CD4-positive, alpha-beta T cell treated with Interleukin-15 for 4 hours (primary cell): Measurements from ENCODE around the gene MAMLD1.

Experiments
- DNase-seq: peaks from one replicate; pipeline ENCODE4 v3.0.0-alpha.2; 2020; ENCODE audit warnings: low spot score

Gene MAMLD1

DNA sequence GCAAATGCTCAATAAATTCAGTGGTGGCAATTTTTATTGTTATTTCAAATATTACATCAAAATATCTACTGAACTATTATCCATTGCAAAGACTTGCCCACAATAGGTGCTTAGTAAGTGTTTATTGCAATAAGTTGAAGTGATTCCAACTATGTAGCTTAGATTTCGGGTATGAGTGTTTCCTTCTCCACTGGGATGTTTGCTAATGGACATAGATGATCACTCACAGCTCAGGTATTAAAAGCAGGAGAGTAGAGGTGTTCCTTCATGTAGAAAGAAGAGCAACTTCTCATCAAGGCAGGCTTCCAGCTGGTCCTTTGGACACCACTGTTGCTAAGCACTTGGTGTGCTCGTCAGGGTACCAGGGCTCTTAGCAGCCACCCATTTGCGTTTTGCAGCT, 139.0 kb downstream of the MAMLD1 start:
- DNase-seq, result no peak

DNA sequence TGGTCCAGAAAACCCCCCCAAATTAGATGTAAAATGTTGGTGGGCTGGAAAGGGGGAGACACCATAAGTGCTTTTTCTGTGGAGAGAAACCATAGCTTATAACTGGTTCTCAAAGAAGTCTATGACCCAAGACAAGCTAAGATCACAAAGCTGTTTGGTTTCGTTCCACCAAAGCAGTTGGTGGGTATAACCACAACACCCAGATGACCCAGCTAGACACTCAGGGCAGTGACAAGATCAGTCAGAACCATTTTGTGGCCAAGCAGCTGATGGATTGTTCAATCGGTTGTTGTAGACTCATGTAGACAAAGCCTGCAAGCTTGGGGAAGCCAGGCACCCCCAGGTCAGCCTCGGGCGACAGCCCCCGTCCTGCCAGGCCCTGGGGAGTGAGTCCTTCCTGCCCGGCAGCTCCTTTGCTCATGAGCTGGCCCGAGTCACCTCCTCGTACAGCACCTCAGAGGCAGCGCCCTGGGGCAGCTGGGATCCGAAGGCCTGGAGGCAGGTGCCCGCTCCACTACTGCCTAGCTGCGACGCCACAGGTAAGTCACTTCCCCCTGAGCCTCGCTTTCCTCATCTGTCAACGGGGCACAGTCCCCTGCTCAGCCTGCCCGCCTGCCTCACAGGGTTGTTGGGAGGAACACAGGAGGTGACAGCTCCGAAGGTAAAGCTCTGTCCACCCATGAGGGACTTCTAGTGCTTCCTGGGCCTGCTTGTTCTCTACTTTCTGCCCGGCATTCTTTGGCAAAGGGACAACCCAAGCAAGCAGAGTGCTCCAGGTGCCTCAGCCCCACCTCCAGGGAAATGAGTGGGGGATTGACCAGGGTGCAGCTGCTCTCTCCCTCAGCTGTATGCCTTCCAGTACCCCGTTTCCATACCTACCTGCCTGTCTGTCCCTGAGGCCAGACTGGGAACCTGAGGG, 140.1 kb downstream of the MAMLD1 start:
- DNase-seq, result no peak

DNA sequence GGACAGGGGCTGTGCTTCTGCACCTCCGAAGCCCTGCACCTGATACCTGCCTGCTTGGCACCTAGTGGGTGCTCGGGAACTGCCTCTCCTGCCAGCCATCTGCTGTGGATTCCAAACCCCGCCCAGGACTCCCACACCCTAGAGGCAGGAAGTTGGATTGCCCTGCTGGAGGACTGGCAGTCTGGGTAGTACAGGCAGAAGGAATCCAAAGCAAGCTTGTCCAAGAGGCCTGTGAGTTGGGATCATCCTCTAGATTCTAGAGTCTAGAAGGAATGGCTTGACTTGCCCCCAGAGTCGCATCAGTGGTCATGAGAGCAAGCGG, 140.7 kb downstream of the MAMLD1 start:
- DNase-seq, result no peak

DNA sequence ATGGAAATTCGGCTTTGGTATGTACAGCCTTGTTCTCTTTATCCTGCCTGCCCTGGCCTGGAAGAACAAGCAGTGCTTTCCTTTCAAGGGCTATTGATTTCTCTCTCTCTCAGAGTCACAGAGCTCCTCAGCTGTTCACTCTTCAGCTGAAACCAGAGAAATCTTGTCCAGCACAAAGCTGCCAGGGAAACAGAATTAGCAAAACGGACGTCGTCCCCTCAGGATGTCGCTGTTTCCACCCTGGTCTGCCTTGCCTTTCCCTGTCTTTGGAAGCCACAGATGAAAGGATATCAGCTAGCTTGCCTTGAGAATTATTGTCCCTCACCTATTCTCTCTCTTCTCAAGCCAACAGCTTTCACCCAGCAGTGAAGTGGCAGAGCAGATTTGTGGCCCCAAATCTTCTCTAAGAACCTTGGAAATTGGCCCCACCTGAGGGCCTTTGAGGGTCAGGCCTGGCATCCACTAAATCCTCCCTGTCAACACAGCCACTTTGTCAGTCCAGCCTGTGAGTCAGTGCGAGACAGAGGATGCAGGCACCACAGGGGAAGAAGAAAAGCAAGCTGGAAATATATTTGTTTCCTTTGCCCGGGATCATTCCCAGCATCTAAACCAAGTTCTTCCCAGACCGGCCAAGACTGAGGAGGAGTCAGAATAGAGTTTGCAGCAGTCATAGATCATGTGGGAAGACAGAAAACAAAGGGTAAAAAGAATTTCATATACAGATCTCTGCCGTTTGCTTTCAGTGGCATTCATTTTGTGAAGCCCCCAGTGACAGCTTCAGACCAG, 141.5 kb downstream of the MAMLD1 start:
- no peak for DNase-seq

DNA sequence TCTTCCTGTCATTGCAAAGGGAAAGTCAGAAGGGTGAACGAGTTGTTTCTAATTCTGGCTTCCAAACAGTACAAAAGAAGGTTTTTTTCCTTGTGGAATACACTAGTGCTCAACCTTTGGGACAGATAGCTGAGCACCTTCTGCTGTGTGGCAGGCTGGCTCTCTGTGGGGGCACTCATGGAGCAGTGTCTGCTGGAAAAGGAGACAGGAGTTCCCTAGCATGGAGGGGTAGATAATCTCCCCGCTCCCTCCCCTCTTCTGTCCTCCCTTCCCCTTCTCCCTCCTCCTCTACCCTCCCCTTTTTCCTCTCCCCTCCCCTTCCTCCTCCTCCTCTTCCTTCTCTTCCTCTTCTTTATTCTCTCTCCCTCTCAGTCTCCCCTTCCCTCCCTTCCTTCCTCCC, 142.9 kb downstream of the MAMLD1 start:
- no peak for DNase-seq

DNA sequence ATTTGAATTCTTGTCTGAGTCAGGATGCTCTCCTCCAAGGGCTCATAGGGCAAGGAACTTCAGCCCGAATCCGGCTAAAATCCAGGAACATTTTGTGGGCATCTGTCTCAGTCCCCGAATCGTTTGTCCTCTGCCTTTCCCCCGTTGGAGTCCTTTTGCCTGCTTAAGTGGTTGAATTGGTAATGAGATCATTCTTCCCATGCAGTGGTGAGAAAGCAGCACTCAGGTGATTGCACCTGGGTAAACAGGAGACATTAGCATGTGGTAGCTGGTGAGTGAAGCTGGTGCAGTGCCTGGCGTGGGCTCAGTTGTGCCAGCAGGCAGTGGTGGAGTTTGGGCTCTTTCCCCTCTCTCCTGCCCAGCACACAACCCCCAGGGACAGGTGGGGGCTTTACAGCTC, 143.4 kb downstream of the MAMLD1 start:
- DNase-seq, result no peak

DNA sequence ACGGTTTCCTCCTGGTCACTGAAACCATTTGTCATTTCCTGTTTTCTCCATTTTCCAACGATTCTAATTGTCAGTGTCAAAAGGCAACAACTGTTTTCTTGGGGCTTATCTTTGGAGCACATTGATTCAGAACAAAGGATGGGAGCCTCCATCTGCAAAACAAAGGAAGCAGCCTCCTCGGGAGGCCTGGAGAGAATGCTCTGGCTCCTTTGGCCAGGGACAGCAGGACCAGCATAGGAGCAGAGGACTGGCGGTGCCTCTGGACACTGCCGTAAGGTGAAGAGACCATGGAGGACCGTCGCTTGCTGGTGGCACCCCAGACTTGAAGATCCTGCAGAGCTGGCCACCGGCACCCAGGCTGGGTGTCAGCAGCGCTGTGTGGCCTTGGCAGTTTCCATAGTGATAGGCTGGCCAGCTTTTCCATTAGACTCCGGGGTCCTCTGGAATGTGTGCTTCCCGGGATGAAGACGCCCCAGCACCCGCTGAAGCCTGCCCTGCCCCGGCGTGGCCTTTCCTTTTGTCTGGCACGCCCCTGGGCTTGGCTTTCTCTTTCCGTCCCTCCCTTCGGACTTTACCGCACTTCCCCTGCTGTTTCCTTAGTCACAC, 144.2 kb downstream of the MAMLD1 start:
- no peak for DNase-seq

DNA sequence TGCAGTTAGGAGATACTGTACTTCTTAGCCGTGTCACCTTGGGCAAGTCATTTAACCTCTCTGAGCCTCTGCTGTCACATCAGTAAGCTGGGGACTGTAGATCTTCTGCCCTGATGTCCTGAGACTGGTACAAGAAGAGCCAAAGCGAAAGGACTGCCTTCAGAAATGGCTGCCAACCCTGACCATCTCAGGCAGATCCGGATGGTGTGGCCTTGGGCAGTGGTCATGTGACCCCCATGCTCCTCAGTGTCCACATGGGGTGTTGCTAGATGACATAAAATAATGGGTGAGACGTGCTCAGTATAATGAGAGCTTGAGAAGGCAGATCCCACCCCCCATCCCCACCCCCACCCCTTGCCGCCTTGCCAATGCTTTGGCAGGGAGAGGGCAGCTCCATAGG, 144.9 kb downstream of the MAMLD1 start:
- DNase-seq, result no peak

DNA sequence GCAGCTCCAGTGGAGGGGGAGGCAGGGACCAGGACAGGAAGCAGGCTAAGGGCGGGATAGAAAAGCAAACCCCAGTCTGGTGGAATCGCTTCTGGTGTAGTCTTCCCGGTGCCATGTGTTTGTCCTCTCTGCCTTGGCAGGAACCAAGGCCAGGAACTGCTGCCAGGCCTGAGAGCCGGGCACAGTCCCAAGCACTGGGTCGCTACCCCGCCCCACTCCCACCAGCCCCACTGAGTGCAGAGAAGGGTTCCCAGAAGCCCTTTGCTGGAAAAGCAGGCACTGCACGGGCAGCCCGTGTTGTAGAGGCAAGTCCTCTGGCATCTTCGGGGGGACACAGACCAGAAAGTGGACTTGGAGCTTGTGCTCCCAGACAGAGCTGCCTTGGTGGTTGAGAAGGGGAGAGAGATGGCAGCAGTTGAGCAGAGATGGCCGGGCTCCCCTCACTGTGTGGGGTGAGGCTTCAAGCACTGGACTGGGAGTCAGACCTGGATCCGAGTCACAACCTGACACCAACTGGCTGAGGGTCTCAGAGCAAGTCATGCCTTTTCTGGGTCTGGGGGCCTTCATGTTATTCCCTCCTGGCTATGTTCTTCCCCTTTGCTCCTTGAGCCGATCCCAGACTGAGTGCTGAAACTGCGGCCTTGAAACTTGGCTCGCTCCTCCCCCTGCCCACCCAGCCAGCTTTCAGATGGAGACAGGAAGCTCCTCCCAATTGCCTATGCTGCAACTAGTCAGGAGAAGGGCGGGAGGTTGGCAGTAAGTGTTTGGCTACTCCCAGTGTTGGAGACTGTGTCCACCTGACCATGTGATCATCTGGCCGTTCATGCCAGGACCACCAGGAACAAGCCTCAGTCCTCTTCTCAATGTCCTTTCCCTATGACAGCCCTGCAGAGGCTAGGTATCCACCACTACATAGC, 145.6 kb downstream of the MAMLD1 start:
- DNase-seq, result no peak

DNA sequence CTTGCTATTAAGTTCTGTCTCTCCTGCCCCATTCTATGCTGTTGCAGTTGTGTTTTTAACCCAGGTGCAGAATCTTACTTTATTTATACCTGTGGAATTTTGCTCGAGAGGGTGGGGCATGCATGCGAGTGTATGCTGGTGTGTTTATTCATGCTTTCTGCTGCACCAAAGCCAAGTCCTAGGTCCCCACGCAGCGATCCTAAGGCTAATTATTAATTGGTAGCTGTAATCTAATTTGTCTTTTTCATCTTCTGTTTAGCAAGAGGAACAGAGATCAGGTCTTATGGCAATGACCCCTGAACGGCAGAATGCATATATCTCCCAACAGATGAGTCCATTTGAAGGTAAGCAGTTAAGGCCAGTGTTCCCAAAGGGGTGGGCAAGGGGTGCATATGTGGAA, 146.6 kb downstream of the MAMLD1 start:
- no peak for DNase-seq

DNA sequence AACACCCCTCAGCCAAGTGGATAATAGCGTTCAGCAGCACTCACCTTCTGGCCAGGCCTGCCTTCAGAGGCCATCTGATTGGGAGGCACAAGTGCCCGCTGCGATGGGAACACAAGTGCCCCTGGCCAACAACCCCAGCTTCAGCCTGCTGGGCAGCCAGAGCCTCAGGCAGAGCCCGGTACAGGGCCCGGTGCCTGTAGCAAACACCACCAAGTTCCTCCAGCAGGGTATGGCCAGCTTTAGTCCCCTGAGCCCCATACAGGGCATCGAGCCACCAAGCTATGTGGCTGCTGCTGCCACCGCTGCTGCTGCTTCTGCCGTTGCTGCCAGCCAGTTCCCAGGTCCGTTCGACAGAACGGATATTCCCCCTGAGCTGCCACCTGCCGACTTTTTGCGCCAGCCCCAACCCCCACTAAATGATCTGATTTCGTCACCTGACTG, 149.4 kb downstream of the MAMLD1 start:
- no peak for DNase-seq

DNA sequence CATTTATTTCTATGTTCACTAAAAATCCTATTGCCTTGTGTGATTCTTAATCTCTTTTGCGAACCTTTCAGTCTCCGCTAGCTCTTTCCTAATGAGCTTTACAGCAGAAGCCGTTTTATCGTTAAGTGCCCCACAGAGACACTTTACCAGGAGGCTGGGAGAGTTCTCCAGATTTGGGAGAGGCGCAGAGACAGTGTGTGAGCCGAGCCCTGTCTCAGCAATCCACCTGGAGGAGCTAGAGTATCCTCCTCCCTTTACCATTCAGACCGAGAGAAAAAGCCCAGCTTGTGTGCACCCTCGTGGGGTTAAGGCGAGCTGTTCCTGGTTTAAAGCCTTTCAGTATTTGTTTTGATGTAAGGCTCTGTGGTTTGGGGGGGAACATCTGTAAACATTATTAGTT, 150.4 kb downstream of the MAMLD1 start:
- no peak for DNase-seq

DNA sequence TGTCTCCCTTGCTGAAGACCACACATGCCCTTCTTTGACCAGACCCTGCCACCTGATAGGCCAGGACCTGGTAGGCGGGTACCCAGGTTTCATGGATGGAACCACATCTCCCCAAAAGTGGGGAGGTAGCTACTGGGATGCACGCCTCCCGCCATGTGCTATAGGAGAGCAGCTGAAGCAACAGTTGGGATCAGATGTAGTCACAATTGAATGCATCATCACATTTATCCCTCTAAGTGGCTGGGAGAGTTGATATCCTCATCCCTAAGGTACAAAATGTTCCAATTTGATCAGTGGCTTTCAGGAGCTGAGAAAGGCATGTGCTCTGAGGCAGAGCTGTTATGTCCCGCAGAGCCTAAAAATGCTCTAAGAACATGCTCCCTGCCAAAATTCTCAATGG, 151.3 kb downstream of the MAMLD1 start:
- no peak for DNase-seq

DNA sequence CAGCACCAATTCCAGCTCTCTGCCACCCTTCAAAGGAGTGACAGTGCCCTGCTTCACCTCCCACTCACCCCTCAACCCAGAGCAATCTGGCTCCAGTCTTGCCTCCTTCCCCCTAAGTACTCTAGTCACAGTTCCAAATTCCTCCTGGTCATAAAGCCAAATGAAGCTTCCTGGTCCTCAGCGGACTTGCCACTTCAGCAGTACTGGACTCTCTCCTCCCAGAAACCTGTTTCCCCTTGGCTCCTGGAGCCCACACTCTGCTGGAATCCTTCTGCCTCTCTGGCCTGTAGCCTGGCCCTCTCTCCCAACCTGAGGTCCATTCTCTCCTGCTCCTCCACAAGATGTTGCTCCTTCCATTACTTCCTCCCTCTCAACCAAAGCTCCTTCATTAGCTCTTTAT, 152.7 kb downstream of the MAMLD1 start:
- no peak for DNase-seq

DNA sequence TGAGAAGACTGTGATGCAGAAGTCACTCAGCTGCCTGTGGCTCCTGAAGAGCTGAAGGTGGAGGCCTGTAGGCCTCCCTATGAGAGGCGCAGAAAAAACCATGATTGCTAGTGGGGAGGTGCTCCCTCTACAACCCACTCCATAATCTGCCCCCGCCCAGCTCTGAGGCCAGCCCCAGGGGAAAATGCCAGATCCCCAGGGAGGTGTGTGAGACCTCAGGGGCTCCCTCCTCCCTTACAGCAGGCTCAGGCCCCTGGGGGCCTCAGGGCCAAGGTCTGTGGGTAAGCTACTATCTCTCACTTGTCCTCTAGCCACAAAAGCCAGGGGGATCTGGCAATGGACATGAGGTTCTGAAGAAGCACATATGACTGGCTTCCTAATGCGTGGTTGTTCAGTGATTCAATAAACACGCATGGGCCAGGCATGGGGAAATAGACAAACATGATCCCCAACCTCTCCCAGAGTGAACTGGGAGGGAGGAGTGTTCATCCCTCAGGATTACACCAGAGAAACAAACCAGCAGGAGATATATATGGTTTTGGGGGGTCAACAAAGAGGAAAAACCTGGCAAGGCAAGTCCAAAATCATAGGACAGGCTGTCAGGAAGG, 154.3 kb downstream of the MAMLD1 start:
- no peak for DNase-seq

DNA sequence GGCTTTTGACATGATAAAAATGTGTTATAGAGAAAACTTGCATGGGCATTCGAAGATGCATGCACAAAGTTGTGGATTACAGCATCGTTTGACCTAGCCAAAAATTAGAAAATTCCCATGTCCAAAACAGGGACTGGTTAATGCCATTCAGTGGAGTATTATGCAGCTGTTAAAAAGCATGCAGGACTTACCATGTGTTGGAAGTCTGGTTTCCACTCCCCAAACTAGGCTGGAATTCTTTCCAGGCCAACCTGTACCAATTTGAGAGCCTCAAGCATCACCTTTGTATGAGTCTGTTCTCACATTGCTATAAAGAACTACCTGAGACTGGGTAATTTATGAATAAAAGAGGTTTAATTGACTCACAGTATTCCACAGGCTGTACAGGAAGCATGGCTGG, 159.4 kb downstream of the MAMLD1 start:
- no peak for DNase-seq

DNA sequence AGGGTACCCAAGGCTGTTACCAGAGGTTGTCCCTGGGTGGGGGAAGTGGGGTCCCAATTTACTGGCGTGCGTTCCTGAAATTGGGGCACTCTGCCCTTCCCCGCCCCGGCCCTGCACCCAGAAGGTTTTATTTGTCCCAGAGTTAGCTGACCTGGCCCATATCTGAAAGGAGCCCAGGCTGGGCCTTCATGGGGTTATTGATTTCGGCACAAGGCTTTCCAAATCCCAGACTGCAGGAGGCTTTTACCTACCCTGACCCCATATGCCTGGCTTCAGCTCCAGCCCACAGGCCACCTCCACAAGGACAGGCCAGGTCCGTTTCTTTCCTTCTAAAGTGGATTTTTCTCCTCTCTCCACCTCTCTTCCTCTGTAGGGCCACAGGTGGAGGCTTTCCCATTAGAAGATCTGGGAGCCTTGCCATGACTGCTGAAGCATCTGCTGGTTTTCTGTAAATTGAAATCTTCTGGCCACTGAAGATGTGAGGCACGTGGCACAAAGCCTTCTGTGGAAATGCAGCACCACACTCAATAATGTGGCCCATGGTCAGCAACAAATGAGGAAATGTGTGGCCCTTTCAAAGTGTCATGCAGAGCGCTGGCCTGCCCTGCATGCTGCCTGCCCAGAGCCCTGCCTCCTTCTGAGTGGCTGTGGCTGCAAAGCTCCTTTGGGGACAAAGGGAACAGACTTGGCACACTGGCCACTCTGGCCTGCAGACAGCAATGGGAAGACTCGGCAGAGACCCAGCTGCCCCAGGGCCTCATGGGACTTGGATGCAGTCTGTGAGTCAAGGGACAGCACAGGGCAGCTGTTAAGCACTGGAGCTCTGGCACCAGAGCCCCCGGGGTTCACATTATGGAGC, 162.2 kb downstream of the MAMLD1 start:
- DNase-seq, result no peak

DNA sequence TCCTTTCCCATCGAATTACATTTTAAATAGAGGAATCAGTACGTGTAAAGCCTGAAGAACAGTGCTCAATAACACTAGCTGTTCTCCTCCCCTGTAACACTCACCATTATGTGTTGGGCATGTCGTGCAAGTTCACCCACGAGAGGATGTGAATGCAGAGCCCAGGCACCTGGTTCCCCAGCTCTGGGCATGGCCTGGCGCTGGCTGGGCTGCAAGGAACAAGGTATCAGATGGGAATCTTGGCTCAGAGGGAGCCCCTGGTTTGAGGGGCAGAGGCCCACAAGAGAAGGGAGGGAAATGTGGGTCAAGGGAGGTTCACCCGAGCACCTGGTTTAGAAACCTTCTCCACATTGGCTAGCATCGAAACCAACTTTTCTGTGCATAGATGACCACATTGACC, 163.6 kb downstream of the MAMLD1 start:
- no peak for DNase-seq

DNA sequence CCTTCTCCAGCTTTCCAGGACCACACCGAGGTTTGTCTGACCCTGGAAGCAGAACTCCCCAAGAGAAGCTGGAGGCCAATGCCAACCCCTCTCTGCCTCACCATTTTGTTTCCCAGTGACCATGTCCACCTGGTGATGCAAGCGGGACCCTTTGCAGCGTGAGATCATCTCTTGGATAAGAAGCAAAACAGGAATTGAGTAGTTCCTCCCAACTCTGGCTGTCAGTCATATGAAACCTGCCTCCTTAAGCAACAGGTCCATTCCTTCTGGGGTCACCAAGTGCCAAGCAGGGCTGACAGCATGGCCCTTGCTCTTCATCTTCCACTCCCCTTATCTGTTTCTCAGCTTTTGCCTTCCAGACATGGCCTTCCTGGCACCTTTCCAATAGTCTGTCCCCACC, 164.0 kb downstream of the MAMLD1 start:
- no peak for DNase-seq

DNA sequence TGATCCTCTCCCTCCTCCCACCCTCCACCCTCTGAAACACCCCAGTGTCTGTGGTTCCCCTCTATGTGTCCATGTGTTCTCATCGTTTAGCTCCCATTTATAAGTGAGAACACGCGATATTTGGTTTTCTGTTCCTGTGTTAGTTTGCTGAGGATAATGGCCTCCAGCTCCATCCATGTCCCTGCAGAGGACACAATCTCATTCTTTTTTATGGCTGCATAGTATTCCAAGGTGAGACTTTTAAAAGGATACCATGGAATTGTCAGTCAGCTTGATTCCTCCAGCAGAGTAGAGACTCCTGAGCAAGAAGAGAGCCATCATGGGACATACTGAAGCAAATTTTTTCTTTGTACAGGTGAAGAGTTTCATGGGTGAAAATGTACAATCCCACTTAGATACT, 166.5 kb downstream of the MAMLD1 start:
- no peak for DNase-seq

DNA sequence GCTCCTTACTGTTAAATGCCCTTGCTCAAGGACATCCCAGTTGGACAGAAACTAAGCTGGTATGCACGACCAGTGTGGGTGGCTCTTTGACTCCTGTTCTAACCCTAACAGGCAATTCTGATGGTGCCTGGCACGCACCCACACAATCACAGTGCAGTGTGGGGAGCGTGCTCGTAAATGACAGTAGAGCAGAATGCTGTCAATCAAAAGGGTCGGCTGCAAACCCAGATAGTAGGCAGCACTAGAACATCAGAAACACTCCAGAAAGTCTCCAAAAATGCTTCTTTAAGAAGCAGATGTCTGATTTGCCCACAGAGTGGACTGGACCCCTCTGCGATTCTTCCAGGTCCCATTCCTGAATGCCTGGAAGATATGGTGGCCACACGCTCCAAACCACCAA, 167.7 kb downstream of the MAMLD1 start:
- no peak for DNase-seq
